GM21786 (cell line): Measurements from ENCODE around the gene MED6.

ENCODE experiments used
- ATAC-seq: cut with Tn5 transposase; IDR thresholded peaks from one replicate; pipeline ENCODE4 v1.9.1; 2021; ENCODE audit not compliant: unreplicated experiment

The MED6 gene

GRCh38 chr14:70600382-70601157 is at the start of gene MED6:
TSS of gene MED6 (minus strand) at chr14:70600655. CDS start at chr14:70600637, 18 bp downstream.
- ATAC-seq: peak; percentile 92

GRCh38 chr14:70649803-70650202 is 49.3 kb upstream of the MED6 start:
- no peak for ATAC-seq

GRCh38 chr14:70648346-70648745 is 47.9 kb upstream of the MED6 start:
- ATAC-seq: no peak

- ATAC-seq: no peak
Observed at GRCh38 chr14:70646705-70647104, 46.2 kb upstream of the MED6 start.

GRCh38 chr14:70645892-70646291 is 45.4 kb upstream of the MED6 start:
- no peak for ATAC-seq

GRCh38 chr14:70643967-70644366 is 43.5 kb upstream of the MED6 start:
- no peak for ATAC-seq

GRCh38 chr14:70642303-70643235 is 42.1 kb upstream of the MED6 start:
- ATAC-seq: peak; percentile 29

- ATAC-seq: no peak
Observed at GRCh38 chr14:70641548-70642302, 41.3 kb upstream of the MED6 start, which contains the start of gene TTC9. TSS of gene TTC9 (plus strand) at chr14:70641916. CDS start at chr14:70642130, 214 bp downstream.

- ATAC-seq: peak; percentile 63
Observed at GRCh38 chr14:70640938-70641547, 40.6 kb upstream of the MED6 start.

- ATAC-seq: no peak
Observed at GRCh38 chr14:70638416-70638815, 38.0 kb upstream of the MED6 start.

- ATAC-seq: no peak
Observed at GRCh38 chr14:70635971-70636595, 35.6 kb upstream of the MED6 start.

- no peak for ATAC-seq
Observed at GRCh38 chr14:70631948-70632347, 31.5 kb upstream of the MED6 start.

- no peak for ATAC-seq
Observed at GRCh38 chr14:70624972-70625371, 24.5 kb upstream of the MED6 start.

- no peak for ATAC-seq
Observed at GRCh38 chr14:70622111-70622712, 21.8 kb upstream of the MED6 start.

- no peak for ATAC-seq
Observed at GRCh38 chr14:70619708-70620107, 19.3 kb upstream of the MED6 start.

- no peak for ATAC-seq
Observed at GRCh38 chr14:70618314-70618713, 17.9 kb upstream of the MED6 start.

GRCh38 chr14:70616646-70617045 is 16.2 kb upstream of the MED6 start:
- no peak for ATAC-seq

GRCh38 chr14:70611216-70611615 is 10.8 kb upstream of the MED6 start:
- ATAC-seq: no peak

GRCh38 chr14:70602254-70602653 is 1.8 kb upstream of the MED6 start:
- ATAC-seq: peak; percentile 52

- ATAC-seq: no peak
Observed at GRCh38 chr14:70601162-70601561, 707 bp upstream of the MED6 start.
